Measurements from ENCODE around the gene FHOD3. TPM values are rescaled to one million over a fixed set of nuclear protein-coding genes. Genes with fewer than 3 reads are reported as not detected.
A peak's percentile ranks its signal among the peaks of the same experiment; 100 is the strongest.

FHOD3 gene
- total and polyA plus RNA-seq, 11 donors, result 109 to 532 (median 262) TPM

GRCh38 chr18:36595046-36595817 lies 297.7 kb downstream of the FHOD3 start:
- H3K27ac ChIP-seq, result no peak overlapping the region
- peaks cover 0 to 4% (median 0%) of the 10 kb centered on the region in 9 donors for H3K36me3 ChIP-seq
- no peaks in the 10 kb centered on the region for H3K27me3 ChIP-seq
- peak in 3 of 4 donors; percentile 3 to 14 (median 13) for ATAC-seq
- H3K9me3 ChIP-seq, result no peaks in the 10 kb centered on the region
- TF ChIP-seq POLR2A (IDR thresholded peaks at IDR 0.05), result no peak
- TF ChIP-seq, protein P1, sequence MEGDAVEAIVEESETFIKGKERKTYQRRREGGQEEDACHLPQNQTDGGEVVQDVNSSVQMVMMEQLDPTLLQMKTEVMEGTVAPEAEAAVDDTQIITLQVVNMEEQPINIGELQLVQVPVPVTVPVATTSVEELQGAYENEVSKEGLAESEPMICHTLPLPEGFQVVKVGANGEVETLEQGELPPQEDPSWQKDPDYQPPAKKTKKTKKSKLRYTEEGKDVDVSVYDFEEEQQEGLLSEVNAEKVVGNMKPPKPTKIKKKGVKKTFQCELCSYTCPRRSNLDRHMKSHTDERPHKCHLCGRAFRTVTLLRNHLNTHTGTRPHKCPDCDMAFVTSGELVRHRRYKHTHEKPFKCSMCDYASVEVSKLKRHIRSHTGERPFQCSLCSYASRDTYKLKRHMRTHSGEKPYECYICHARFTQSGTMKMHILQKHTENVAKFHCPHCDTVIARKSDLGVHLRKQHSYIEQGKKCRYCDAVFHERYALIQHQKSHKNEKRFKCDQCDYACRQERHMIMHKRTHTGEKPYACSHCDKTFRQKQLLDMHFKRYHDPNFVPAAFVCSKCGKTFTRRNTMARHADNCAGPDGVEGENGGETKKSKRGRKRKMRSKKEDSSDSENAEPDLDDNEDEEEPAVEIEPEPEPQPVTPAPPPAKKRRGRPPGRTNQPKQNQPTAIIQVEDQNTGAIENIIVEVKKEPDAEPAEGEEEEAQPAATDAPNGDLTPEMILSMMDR (IDR thresholded peaks at IDR 0.05), result no peak
- DNase-seq, result no peak
- peaks cover 0 to 25% (median 2%) of the 10 kb centered on the region in 12 donors for H3K4me1 ChIP-seq
- WGBS, 4 donors, result 46 to 61% (median 52%) methylated on average over 10 of the region's 10 CpGs
- intact Hi-C loops (cut with DNase I), result no loop called here
- no peak overlapping the region for H3K4me3 ChIP-seq

DNA sequence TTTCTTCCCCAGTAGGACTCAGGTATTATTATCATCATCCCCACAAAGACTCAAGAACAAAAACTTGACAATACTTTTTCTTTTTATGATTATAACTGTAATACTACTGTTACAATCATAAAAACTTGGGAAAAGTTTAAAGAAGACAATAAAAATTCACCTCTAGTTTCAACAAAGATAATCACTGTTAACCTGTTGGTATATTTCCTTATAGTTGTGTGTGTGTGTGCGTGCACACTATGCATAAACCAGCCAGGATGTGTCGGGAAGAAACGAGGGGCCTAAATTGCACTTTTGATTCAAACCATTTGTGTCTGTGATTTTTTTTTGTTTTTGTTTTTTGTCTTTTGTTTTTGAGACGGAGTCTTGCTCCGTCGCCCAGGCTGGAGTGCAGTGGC lies 298.3 kb downstream of the FHOD3 start:
- H3K4me1 ChIP-seq, result peaks cover 0 to 25% (median 0%) of the 10 kb centered on the region in 12 donors
- intact Hi-C loops (cut with DNase I), result no loop called here
- H3K9me3 ChIP-seq, result no peaks in the 10 kb centered on the region
- TF ChIP-seq POLR2A (IDR thresholded peaks at IDR 0.05), result no peak
- TF ChIP-seq, protein P1 (IDR thresholded peaks at IDR 0.05), result no peak
- no peaks in the 10 kb centered on the region for H3K27me3 ChIP-seq
- H3K27ac ChIP-seq, result no peak overlapping the region
- DNase-seq, result no peak
- WGBS, 4 donors, result 84 to 93% (median 88%) methylated on average over 6 of the region's 6 CpGs
- H3K4me3 ChIP-seq, result no peak overlapping the region
- ATAC-seq, result no peak
- peaks cover 0 to 4% (median 0%) of the 10 kb centered on the region in 9 donors for H3K36me3 ChIP-seq

- TF ChIP-seq, protein P1 (IDR thresholded peaks at IDR 0.05), result no peak
- TF ChIP-seq POLR2A (IDR thresholded peaks at IDR 0.05), result no peak
- DNase-seq (no peak), ATAC-seq (no peak)
- intact Hi-C loops (cut with DNase I), result no loop called here
- 83 to 89% (median 86%) methylated on average over 4 of the region's 4 CpGs for WGBS, 4 donors
- Histone ChIP-seq H3K4me3 (no peak overlapping the region), H3K9me3 (no peaks in the 10 kb centered on the region), H3K36me3 (peaks cover 0 to 4% (median 0%) of the 10 kb centered on the region in 9 donors), H3K27me3 (no peaks in the 10 kb centered on the region), H3K4me1 (peaks cover 0 to 20% (median 2%) of the 10 kb centered on the region in 12 donors), H3K27ac (no peak overlapping the region)
Measured at GRCh38 chr18:36597636-36598035, 300.1 kb downstream of the FHOD3 start.

DNA sequence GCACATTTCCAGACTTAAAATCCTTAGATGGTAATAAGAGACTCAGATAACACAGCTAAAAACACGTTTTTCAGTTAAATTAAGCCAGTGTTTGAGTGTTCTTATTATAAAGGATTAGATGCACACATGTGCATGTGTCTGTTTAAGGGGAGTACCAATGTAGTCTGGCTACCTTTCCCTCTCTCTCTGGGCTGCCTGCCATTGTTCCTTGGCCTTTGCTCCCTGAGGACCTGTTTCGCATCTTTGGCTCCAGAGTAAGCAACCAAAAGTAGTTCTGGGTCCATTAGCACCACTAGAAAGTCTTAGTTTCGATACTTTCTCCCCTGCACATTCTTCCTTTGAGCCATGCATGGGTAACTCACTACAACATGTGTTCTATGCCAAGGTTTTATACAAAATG lies 303.0 kb downstream of the FHOD3 start:
- intact Hi-C loops (cut with DNase I), result loop anchor here in 1 of 10 donors (5.0 kb wide), 1 partner anchor 52 kb away; no protein-coding TSS in a partner anchor
- H3K4me3 ChIP-seq, result no peak overlapping the region
- no peak for TF ChIP-seq POLR2A (IDR thresholded peaks at IDR 0.05)
- TF ChIP-seq, protein P1 (IDR thresholded peaks at IDR 0.05), result no peak
- no peak overlapping the region for H3K27ac ChIP-seq
- H3K27me3 ChIP-seq, result no peaks in the 10 kb centered on the region
- H3K4me1 ChIP-seq, result peaks cover 0 to 13% (median under 1%) of the 10 kb centered on the region in 12 donors
- H3K9me3 ChIP-seq, result no peaks in the 10 kb centered on the region
- DNase-seq, result no peak
- WGBS, 4 donors, result 52 to 72% (median 70%) methylated on average over 3 of the region's 3 CpGs
- peaks cover 0 to 8% (median 0%) of the 10 kb centered on the region in 9 donors for H3K36me3 ChIP-seq
- ATAC-seq, result peak in 1 of 4 donors; percentile 33
